Subcutaneous abdominal adipose tissue (tissue), 5 donors: ENCODE results near the gene SAFB2.

Source experiments
- H3K27ac ChIP-seq: one replicate; pipeline ENCODE4 v1.7.0; 2013; ENCODE audit warnings: low read depth, mild to moderate bottlenecking, inconsistent platforms, low read length, moderate library complexity
- H3K27me3 ChIP-seq, 5 donors: one replicate each; pipeline ENCODE4 v1.7.0; 2013; ENCODE audit warnings: low read length in 5 of 5, inconsistent platforms in 1 of 5; ENCODE audit not compliant: control insufficient read depth in 5 of 5, insufficient read depth in 4 of 5
- H3K36me3 ChIP-seq, 5 donors: one replicate each; pipeline ENCODE4 v1.7.0; 2013; ENCODE audit warnings: low read length in 5 of 5; ENCODE audit not compliant: control insufficient read depth in 5 of 5, insufficient read depth in 5 of 5
- H3K4me1 ChIP-seq, 5 donors: one replicate each; pipeline ENCODE4 v1.7.0; 2013; ENCODE audit warnings: low read length in 5 of 5, mild to moderate bottlenecking in 3 of 5, moderate library complexity in 1 of 5; ENCODE audit not compliant: control insufficient read depth in 5 of 5, insufficient read depth in 5 of 5
- H3K4me3 ChIP-seq, 5 donors: one replicate each; pipeline ENCODE4 v1.7.0; 2013; ENCODE audit warnings: low read length in 5 of 5, low read depth in 1 of 5
- H3K9ac ChIP-seq, 5 donors: one replicate each; pipeline ENCODE4 v1.7.0; 2013; ENCODE audit warnings: low read length in 5 of 5, mild to moderate bottlenecking in 4 of 5, moderate library complexity in 3 of 5
- H3K9me3 ChIP-seq, 5 donors: one replicate each; pipeline ENCODE4 v1.7.0; 2013; ENCODE audit warnings: low read length in 5 of 5; ENCODE audit not compliant: control insufficient read depth in 5 of 5
- donor health status: healthy.
- donor health status: healthy.
- donor health status: healthy.
- donor health status: healthy.
- donor health status: healthy.

SAFB2 gene

GRCh38 chr19:5624741-5625278 is 2.2 kb upstream of the SAFB2 start:
- H3K9me3 ChIP-seq, result no peaks in the 10 kb centered on the region
- peak overlapping the region; percentile 90 to 99 (median 97) for H3K4me3 ChIP-seq
- H3K4me1 ChIP-seq, result peaks cover 13 to 82% (median 77%) of the 10 kb centered on the region in 5 donors
- H3K9ac ChIP-seq, result peak overlapping the region; percentile 64 to 97 (median 92)
- H3K36me3 ChIP-seq, result peaks cover 15 to 45% (median 29%) of the 10 kb centered on the region in 5 donors
- no peaks in the 10 kb centered on the region for H3K27me3 ChIP-seq
- H3K27ac ChIP-seq, result peak overlapping the region; percentile 92

- peak overlapping the region; percentile 91 to 97 (median 93) for H3K9ac ChIP-seq
- peaks cover 13 to 81% (median 77%) of the 10 kb centered on the region in 5 donors for H3K4me1 ChIP-seq
- H3K36me3 ChIP-seq, result peaks cover 15 to 44% (median 32%) of the 10 kb centered on the region in 5 donors
- peak overlapping the region; percentile 92 for H3K27ac ChIP-seq
- no peaks in the 10 kb centered on the region for H3K27me3 ChIP-seq
- H3K9me3 ChIP-seq, result no peaks in the 10 kb centered on the region
- H3K4me3 ChIP-seq, result peak overlapping the region; percentile 90 to 99 (median 97)
Observed at GRCh38 chr19:5624018-5624663, 1.6 kb upstream of the SAFB2 start.

GRCh38 chr19:5623397-5624017 is 931 bp upstream of the SAFB2 start:
- peak overlapping the region; percentile 91 to 97 (median 93) for H3K9ac ChIP-seq
- no peaks in the 10 kb centered on the region for H3K9me3 ChIP-seq
- H3K4me3 ChIP-seq, result peak overlapping the region; percentile 90 to 99 (median 97)
- no peaks in the 10 kb centered on the region for H3K27me3 ChIP-seq
- peaks cover 13 to 79% (median 77%) of the 10 kb centered on the region in 5 donors for H3K4me1 ChIP-seq
- peaks cover 18 to 46% (median 36%) of the 10 kb centered on the region in 5 donors for H3K36me3 ChIP-seq
- peak overlapping the region; percentile 92 for H3K27ac ChIP-seq

- Histone ChIP-seq H3K27me3 (no peaks in the 10 kb centered on the region), H3K36me3 (peaks cover 21 to 47% (median 39%) of the 10 kb centered on the region in 5 donors), H3K4me1 (peaks cover 11 to 67% (median 66%) of the 10 kb centered on the region in 5 donors), H3K27ac (peak overlapping the region; percentile 88), H3K4me3 (peak overlapping the region; percentile 86 to 99 (median 97)), H3K9ac (peak overlapping the region in 4 of 5 donors; percentile 88 to 96 (median 94)), H3K9me3 (no peaks in the 10 kb centered on the region)
Observed at GRCh38 chr19:5621945-5622464, 571 bp downstream of the SAFB2 start.

GRCh38 chr19:5621311-5621944 is 1.1 kb downstream of the SAFB2 start:
- Histone ChIP-seq H3K36me3 (peaks cover 20 to 42% (median 34%) of the 10 kb centered on the region in 5 donors), H3K27ac (peak overlapping the region; percentile 88)

GRCh38 chr19:5619946-5620345 is 2.6 kb downstream of the SAFB2 start:
- Histone ChIP-seq H3K9ac (no peak overlapping the region), H3K36me3 (peaks cover 16 to 44% (median 41%) of the 10 kb centered on the region in 5 donors), H3K27me3 (no peaks in the 10 kb centered on the region), H3K27ac (peak overlapping the region; percentile 6), H3K9me3 (no peaks in the 10 kb centered on the region), H3K4me3 (no peak overlapping the region), H3K4me1 (peaks cover 4 to 48% (median 46%) of the 10 kb centered on the region in 5 donors)

More at GRCh38 chr19:5621311-5621944, 1.1 kb downstream of the SAFB2 start:
- Histone ChIP-seq H3K4me1 (peaks cover 11 to 63% (median 61%) of the 10 kb centered on the region in 5 donors), H3K27me3 (no peaks in the 10 kb centered on the region), H3K9me3 (no peaks in the 10 kb centered on the region), H3K4me3 (peak overlapping the region; percentile 86 to 99 (median 97)), H3K9ac (peak overlapping the region; percentile 51 to 96 (median 93))

GRCh38 chr19:5618591-5618990 is 4.0 kb downstream of the SAFB2 start:
- Histone ChIP-seq H3K27me3 (no peaks in the 10 kb centered on the region), H3K4me1 (peaks cover 2 to 34% (median 33%) of the 10 kb centered on the region in 5 donors), H3K27ac (no peak overlapping the region), H3K9ac (no peak overlapping the region), H3K9me3 (no peaks in the 10 kb centered on the region), H3K4me3 (no peak overlapping the region), H3K36me3 (peaks cover 22 to 57% (median 53%) of the 10 kb centered on the region in 5 donors)

GRCh38 chr19:5617080-5617479 is 5.5 kb downstream of the SAFB2 start:
- Histone ChIP-seq H3K27me3 (no peaks in the 10 kb centered on the region), H3K4me3 (no peak overlapping the region), H3K9me3 (no peaks in the 10 kb centered on the region), H3K27ac (no peak overlapping the region), H3K4me1 (peaks cover 2 to 33% (median 30%) of the 10 kb centered on the region in 5 donors), H3K36me3 (peaks cover 27 to 72% (median 68%) of the 10 kb centered on the region in 5 donors), H3K9ac (no peak overlapping the region)

GRCh38 chr19:5615756-5616327 is 6.7 kb downstream of the SAFB2 start:
- no peaks in the 10 kb centered on the region for H3K27me3 ChIP-seq
- H3K9me3 ChIP-seq, result no peaks in the 10 kb centered on the region
- H3K9ac ChIP-seq, result no peak overlapping the region
- peaks cover 28 to 77% (median 72%) of the 10 kb centered on the region in 5 donors for H3K36me3 ChIP-seq
- H3K27ac ChIP-seq, result no peak overlapping the region
- no peak overlapping the region for H3K4me3 ChIP-seq
- H3K4me1 ChIP-seq, result peaks cover 0 to 22% (median 17%) of the 10 kb centered on the region in 5 donors
